Mesodermal cell (in vitro differentiated cells): ENCODE results near the gene WDR37.

Experiments used
- H3K27ac ChIP-seq: 2 replicates; pipeline ENCODE4 v1.7.0; 2013; ENCODE audit warnings: mild to moderate bottlenecking, low read depth, low read length, moderate library complexity; ENCODE audit not compliant: severe bottlenecking
- H3K36me3 ChIP-seq: 2 replicates; pipeline ENCODE4 v1.7.1; 2013; ENCODE audit warnings: mild to moderate bottlenecking, low read length, moderate library complexity; ENCODE audit not compliant: control insufficient read depth, insufficient read depth
- H3K4me1 ChIP-seq: one replicate; pipeline ENCODE4 v1.7.1; 2013; ENCODE audit warnings: mild to moderate bottlenecking, low read length; ENCODE audit not compliant: insufficient read depth, control insufficient read depth, poor library complexity, severe bottlenecking
- H3K4me3 ChIP-seq: 2 replicates; pipeline ENCODE4 v1.7.0; 2013; ENCODE audit warnings: low read length, control low read depth, mild to moderate bottlenecking; ENCODE audit not compliant: insufficient read depth, poor library complexity, severe bottlenecking; ENCODE audit errors: extremely low read depth
- H3K9me3 ChIP-seq: 2 replicates; pipeline ENCODE4 v1.7.1; 2013; ENCODE audit warnings: mild to moderate bottlenecking, low read length, moderate library complexity; ENCODE audit not compliant: control insufficient read depth
- WGBS, 2 experiments: methylation state at CpG; one replicate each; pipeline ENCODE4 v1.1.5; 2013; ENCODE audit warnings: missing lambda C conversion rate in 2 of 2; ENCODE audit not compliant: insufficient coverage in 2 of 2; 5-methylcytosine and 5-hydroxymethylcytosine counted together

Gene WDR37

GRCh38 chr10:1070919-1071318, 14.7 kb downstream of the WDR37 start:
- Histone ChIP-seq H3K4me3 (no peak overlapping the region), H3K36me3 (peaks cover 43% of the 10 kb centered on the region), H3K4me1 (peaks cover 5% of the 10 kb centered on the region), H3K9me3 (no peaks in the 10 kb centered on the region), H3K27ac (no peak overlapping the region)
- 74 to 81% methylated on average over 4 to 7 of the region's 7 CpGs for WGBS, 2 experiments

- H3K4me3 ChIP-seq: no peak overlapping the region
- no peak overlapping the region for H3K27ac ChIP-seq
- no peaks in the 10 kb centered on the region for H3K9me3 ChIP-seq
- 94 to 96% methylated on average over 16 to 22 of the region's 24 CpGs for WGBS, 2 experiments
- peaks cover 5% of the 10 kb centered on the region for H3K4me1 ChIP-seq
- H3K36me3 ChIP-seq: peaks cover 64% of the 10 kb centered on the region
Measured at GRCh38 chr10:1074052-1074747, 18.0 kb downstream of the WDR37 start.

- Histone ChIP-seq H3K36me3 (peaks cover 70% of the 10 kb centered on the region), H3K4me1 (peaks cover 5% of the 10 kb centered on the region), H3K9me3 (no peaks in the 10 kb centered on the region), H3K4me3 (no peak overlapping the region), H3K27ac (no peak overlapping the region)
- WGBS, 2 experiments: 92 to 95% methylated on average over 16 to 17 of the region's 18 CpGs
Measured at GRCh38 chr10:1074748-1075308, 18.6 kb downstream of the WDR37 start.

GRCh38 chr10:1078668-1079067, 22.5 kb downstream of the WDR37 start:
- Histone ChIP-seq H3K9me3 (no peaks in the 10 kb centered on the region), H3K4me1 (no peaks in the 10 kb centered on the region), H3K36me3 (peaks cover 72% of the 10 kb centered on the region), H3K4me3 (no peak overlapping the region), H3K27ac (no peak overlapping the region)

GRCh38 chr10:1083581-1083980, 27.4 kb downstream of the WDR37 start:
- Histone ChIP-seq H3K4me3 (no peak overlapping the region), H3K9me3 (no peaks in the 10 kb centered on the region), H3K27ac (no peak overlapping the region), H3K4me1 (no peaks in the 10 kb centered on the region), H3K36me3 (peaks cover 78% of the 10 kb centered on the region)
- WGBS, 2 experiments: 93 to 96% methylated on average over 17 of the region's 17 CpGs

DNA sequence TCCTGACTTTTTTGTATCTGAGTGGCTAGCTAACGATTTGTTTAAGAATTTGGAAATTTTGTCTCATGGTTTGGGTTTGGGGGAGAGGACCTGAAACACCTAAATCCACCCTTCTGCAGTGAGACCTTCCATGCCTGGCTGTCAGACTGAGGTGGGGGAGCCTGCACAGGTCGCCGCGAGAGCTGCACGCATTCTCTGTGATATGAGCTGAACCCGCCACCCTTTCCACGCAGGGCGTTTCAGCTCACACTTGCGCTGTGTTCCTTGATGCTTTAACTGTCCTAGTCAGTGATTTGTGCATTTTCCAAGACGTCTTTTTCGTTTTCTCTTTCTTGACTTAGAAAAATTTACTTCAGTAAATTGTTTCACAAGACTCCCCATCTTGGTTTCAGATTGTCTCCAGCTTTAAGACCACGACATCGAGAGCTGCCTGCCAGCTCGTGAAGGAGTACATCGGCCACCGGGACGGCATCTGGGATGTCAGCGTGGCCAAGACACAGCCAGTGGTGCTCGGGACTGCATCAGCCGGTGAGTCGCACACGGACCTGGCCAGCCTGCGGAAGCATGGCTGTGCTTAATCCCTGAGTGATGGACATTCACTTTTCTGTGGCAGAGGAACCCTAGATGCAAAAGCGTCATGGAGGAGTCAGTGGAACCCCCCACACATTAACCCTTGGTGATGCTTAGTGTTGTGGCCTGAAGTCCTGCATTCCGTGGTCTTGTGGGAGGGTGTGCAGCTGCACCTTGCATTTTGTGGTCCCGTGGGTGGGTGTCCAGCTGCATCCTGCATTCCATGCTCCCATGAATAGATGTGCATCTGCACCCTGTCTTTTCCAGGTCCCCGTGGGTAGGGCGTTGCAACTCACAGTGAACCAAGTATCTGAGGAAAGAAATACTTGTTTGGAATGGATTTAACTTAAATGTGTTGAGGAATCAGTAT, 28.1 kb downstream of the WDR37 start:
- peaks cover 4% of the 10 kb centered on the region for H3K4me1 ChIP-seq
- no peak overlapping the region for H3K27ac ChIP-seq
- H3K4me3 ChIP-seq: no peak overlapping the region
- peaks cover 78% of the 10 kb centered on the region for H3K36me3 ChIP-seq
- 97% methylated on average over 25 to 26 of the region's 28 CpGs for WGBS, 2 experiments
- H3K9me3 ChIP-seq: no peaks in the 10 kb centered on the region

DNA sequence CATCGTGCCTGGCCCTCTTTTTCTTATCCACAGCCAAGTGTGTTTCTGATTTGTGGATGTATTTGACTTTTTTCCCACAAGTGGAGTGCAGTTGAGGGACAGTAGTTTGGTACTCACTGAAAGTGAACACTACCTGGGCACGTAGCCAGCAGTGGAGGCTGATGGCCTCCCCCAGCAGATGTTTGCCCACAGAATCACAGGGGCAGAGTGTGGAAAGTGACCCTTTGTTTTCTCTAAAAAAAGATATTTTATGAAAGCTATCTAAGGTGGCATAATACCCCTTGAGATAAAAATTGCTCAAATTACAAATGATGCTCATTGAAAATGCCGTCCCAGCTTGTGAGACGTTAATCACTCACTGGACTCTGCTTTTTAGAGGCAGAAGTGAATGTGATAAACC, 29.1 kb downstream of the WDR37 start:
- Histone ChIP-seq H3K4me3 (no peak overlapping the region), H3K36me3 (peaks cover 77% of the 10 kb centered on the region), H3K4me1 (peaks cover 5% of the 10 kb centered on the region), H3K27ac (no peak overlapping the region), H3K9me3 (no peaks in the 10 kb centered on the region)
- WGBS, 2 experiments: 100% methylated on average over 3 of the region's 4 CpGs

GRCh38 chr10:1086787-1087186, 30.6 kb downstream of the WDR37 start:
- Histone ChIP-seq H3K9me3 (no peaks in the 10 kb centered on the region), H3K4me1 (peaks cover 5% of the 10 kb centered on the region), H3K36me3 (peaks cover 90% of the 10 kb centered on the region), H3K27ac (no peak overlapping the region), H3K4me3 (no peak overlapping the region)
- 91 to 97% methylated on average over 10 to 12 of the region's 13 CpGs for WGBS, 2 experiments

DNA sequence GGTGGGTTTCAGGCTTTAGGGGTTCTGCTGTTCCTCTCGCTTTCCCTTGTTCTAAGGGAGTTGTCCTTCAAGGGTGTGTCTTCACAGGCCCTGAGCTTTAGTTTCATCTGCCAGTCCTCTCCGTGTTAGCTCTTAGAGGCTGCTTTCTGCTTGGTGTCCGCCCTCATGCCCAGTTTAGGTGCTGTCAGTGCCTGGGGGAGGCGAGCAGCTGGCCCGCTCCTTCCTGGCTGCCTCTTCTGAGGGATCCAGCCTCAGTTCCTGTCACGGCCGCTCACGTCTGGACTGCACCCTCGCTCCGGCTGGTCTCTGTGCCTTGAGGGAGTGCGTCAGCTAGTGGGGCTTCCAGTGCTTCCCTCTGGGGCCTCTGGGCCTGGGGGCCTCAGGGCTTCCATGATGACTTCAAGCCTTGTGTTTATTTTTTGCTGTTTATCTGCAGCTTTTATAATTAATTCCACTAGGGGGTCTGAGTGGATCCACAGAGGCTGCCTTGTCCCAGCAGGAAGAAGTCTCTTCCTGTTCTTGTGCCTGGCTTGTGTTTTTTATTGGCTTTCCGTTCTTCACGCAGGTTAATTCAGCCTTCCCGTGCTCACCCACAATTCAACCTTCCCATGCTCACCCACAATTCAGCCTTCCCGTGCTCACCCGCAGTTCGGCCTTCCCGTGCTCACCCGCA, 33.0 kb downstream of the WDR37 start:
- Histone ChIP-seq H3K4me1 (peaks cover 5% of the 10 kb centered on the region), H3K4me3 (no peak overlapping the region), H3K36me3 (peaks cover 83% of the 10 kb centered on the region), H3K9me3 (no peaks in the 10 kb centered on the region), H3K27ac (no peak overlapping the region)
- WGBS, 2 experiments: 77 to 95% methylated on average over 14 to 17 of the region's 19 CpGs

- WGBS, 2 experiments: 91 to 98% methylated on average over 9 to 13 of the region's 14 CpGs
- Histone ChIP-seq H3K9me3 (no peaks in the 10 kb centered on the region), H3K4me3 (no peak overlapping the region), H3K4me1 (peaks cover 5% of the 10 kb centered on the region), H3K27ac (no peak overlapping the region), H3K36me3 (peaks cover 85% of the 10 kb centered on the region)
Measured at GRCh38 chr10:1090696-1091095, 34.5 kb downstream of the WDR37 start.
